Measurements from ENCODE around the gene CLIC6.

- TF ChIP-seq RAD21 (IDR thresholded peaks at IDR 0.05; ENCODE audit: low read depth) = no peak
- no peak for TF ChIP-seq MAX (IDR thresholded peaks at IDR 0.05)
- TF ChIP-seq EP300 (IDR thresholded peaks at IDR 0.05; ENCODE audit: borderline replicate concordance) = no peak
- no peak for TF ChIP-seq YY1 (IDR thresholded peaks at IDR 0.05; ENCODE audit: low read depth)
- TF ChIP-seq CREB1 (IDR thresholded peaks at IDR 0.05; ENCODE audit: low read depth) = no peak
- no peak for TF ChIP-seq FOXM1 (IDR thresholded peaks at IDR 0.05; ENCODE audit: borderline replicate concordance, low read depth)
- no peak for TF ChIP-seq TEAD4 (IDR thresholded peaks at IDR 0.05)
- no peak for TF ChIP-seq REST (IDR thresholded peaks at IDR 0.05; ENCODE audit: low read depth)
Measured at GRCh38 chr21:34705011-34705410, 36.2 kb downstream of the CLIC6 start.
